Lower leg skin (tissue), 3 donors: ENCODE data around the gene EMD.

Experiments used
- CTCF ChIP-seq, 3 donors: fragments of 450-650 bp; IDR thresholded peaks; one replicate each; pipeline ENCODE4 v1.5.1; 2016; ENCODE audit warnings: antibody characterized with exemption in 3 of 3, mild to moderate bottlenecking in 3 of 3, moderate library complexity in 2 of 3
- POLR2A ChIP-seq, 2 donors: fragments of 450-650 bp; IDR thresholded peaks; one replicate each; pipeline ENCODE4 v1.6.1; 2016 to 2017; ENCODE audit warnings: antibody characterized with exemption in 2 of 2, mild to moderate bottlenecking in 1 of 2, moderate library complexity in 1 of 2

- no peak for TF ChIP-seq CTCF (IDR thresholded peaks at IDR 0.05)
- TF ChIP-seq POLR2A (IDR thresholded peaks at IDR 0.05) = no peak
Observed at GRCh38 chrX:154408659-154409221, 29.6 kb downstream of the EMD start.
